ENCODE measurements around the gene PTPN4. TPM values are rescaled to one million over a fixed set of nuclear protein-coding genes. Genes with fewer than 3 reads are reported as not detected.

Gene PTPN4
- total RNA-seq, 4 donors from 2014 or later, result 23.3 to 45.4 (median 39.1) TPM

- TF ChIP-seq CTCF (IDR thresholded peaks at IDR 0.05; ENCODE audit: low read depth), result no peak
Observed at GRCh38 chr2:119859528-119859927, 99.8 kb downstream of the PTPN4 start.

GRCh38 chr2:119860924-119861323 lies 101.2 kb downstream of the PTPN4 start:
- no peak for TF ChIP-seq CTCF (IDR thresholded peaks at IDR 0.05; ENCODE audit: low read depth)

GRCh38 chr2:119862127-119862889 lies 102.6 kb downstream of the PTPN4 start:
- TF ChIP-seq CTCF (IDR thresholded peaks at IDR 0.05; ENCODE audit: low read depth), result no peak

- TF ChIP-seq CTCF (IDR thresholded peaks at IDR 0.05; ENCODE audit: low read depth), result no peak
Observed at GRCh38 chr2:119864318-119864717, 104.6 kb downstream of the PTPN4 start.

GRCh38 chr2:119871725-119872124 lies 112.0 kb downstream of the PTPN4 start:
- no peak for TF ChIP-seq CTCF (IDR thresholded peaks at IDR 0.05; ENCODE audit: low read depth)

GRCh38 chr2:119873350-119874315 lies 113.9 kb downstream of the PTPN4 start:
- TF ChIP-seq CTCF (IDR thresholded peaks at IDR 0.05; ENCODE audit: low read depth), result no peak

GRCh38 chr2:119879502-119879901 lies 119.8 kb downstream of the PTPN4 start:
- TF ChIP-seq CTCF (IDR thresholded peaks at IDR 0.05; ENCODE audit: low read depth), result no peak

Data from subcutaneous adipose tissue (tissue), 4 donors.